B cell (primary cell): ENCODE measurements around the gene STON2.

Experiments
- EZH2 ChIP-seq: IDR thresholded peaks from 2 replicates; pipeline ENCODE4 v1.6.1; 2012; ENCODE audit warnings: borderline replicate concordance, low read depth, mild to moderate bottlenecking, moderate library complexity, low read length; ENCODE audit not compliant: insufficient read depth, poor library complexity, severe bottlenecking
- TF ChIP-seq, protein P1 (sequence below): fragments of 200-600 bp; IDR thresholded peaks from one replicate; pipeline ENCODE4 v1.8.0; 2022; ENCODE audit warnings: antibody characterized with exemption, mild to moderate bottlenecking

DNA sequence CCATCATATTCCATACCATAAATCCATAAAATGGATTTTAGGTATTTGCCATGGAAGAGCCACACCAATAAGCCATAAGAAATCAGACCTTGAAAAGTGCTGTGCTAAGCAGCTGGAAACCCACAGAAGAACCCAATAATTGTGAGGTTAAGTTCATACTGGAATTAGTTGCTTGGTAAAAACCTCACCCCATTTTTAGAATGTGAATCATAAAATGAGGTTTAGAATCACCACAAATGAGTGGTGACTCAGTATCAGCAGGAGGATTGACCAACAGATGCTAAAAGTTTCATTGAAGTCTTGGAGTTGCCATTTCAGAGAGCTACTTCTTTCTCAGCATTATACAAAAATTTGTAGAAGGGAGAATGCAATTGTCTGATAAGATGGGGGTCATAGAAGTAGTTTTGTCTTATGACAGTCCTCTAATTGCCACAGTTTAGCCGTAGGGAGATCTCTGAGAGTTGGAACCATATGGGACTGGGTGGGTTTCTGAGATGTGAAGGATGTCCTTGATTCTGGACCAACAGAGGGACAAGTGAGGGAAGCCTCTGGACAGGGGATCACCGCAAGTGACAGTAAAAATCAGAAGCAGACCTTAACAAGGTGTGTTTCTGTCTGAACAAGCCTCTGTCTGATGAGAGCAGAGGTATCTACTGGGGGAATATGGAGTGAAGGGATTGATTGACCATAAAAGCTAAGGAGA lies 1.4 kb upstream of the STON2 start:
- TF ChIP-seq, protein P1, sequence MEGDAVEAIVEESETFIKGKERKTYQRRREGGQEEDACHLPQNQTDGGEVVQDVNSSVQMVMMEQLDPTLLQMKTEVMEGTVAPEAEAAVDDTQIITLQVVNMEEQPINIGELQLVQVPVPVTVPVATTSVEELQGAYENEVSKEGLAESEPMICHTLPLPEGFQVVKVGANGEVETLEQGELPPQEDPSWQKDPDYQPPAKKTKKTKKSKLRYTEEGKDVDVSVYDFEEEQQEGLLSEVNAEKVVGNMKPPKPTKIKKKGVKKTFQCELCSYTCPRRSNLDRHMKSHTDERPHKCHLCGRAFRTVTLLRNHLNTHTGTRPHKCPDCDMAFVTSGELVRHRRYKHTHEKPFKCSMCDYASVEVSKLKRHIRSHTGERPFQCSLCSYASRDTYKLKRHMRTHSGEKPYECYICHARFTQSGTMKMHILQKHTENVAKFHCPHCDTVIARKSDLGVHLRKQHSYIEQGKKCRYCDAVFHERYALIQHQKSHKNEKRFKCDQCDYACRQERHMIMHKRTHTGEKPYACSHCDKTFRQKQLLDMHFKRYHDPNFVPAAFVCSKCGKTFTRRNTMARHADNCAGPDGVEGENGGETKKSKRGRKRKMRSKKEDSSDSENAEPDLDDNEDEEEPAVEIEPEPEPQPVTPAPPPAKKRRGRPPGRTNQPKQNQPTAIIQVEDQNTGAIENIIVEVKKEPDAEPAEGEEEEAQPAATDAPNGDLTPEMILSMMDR: no peak
- no peak for TF ChIP-seq EZH2
